CD4-positive, alpha-beta T cell treated with Interferon gamma for 1 hour (primary cell): ENCODE data around the gene CDIP1.
A peak's percentile ranks its signal among the peaks of the same experiment; 100 is the strongest.

Experiments
- DNase-seq: peaks from one replicate; pipeline ENCODE4 v3.0.0-alpha.2; 2020

Gene CDIP1

DNA sequence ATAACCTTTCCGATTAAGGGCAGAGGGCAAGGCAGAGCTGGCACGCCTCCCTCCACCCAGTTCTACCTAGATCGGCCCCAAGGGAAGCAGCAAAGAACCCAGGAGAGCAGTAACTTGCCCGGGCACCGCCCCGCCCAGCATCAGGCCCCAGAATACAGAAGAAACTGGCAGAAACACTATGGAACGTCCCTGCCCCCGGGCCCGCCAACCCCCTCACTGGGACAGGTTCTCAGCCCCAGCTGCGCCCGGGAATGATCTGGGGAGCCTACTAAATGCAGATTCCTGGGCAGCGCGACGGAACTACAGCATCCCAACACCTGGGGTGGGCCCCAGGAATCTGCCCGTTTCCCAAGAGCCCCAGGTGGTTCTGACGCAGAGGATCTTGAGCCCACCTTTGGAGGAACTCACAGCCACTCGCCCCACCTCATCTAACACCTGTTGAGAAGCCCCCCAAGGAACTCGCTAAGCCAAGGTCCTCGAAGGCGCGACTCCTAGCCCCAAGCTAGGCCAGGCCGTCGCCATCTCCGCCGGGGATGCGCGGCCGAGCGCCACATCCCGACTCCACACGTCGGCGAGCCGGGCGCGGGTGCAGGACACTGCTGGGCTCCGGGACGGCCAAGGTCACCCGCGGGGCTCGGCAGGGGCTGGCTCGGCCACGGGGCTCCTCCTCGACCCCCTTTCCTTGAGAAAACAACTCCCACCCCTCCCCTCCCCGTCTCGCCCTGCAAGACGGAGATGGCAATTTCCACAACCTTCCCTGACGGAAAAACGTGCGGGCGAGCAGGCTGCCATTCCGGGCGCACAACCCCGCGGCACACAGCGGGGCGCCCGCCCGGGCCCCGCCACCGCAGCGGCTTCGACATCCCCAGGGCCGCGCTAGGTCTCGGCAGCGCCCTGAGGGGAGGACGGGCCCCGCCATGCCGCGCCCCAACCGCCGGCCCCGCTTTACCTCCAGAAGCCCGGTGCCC, 913 bp downstream of the CDIP1 start:
- no peak for DNase-seq

DNA sequence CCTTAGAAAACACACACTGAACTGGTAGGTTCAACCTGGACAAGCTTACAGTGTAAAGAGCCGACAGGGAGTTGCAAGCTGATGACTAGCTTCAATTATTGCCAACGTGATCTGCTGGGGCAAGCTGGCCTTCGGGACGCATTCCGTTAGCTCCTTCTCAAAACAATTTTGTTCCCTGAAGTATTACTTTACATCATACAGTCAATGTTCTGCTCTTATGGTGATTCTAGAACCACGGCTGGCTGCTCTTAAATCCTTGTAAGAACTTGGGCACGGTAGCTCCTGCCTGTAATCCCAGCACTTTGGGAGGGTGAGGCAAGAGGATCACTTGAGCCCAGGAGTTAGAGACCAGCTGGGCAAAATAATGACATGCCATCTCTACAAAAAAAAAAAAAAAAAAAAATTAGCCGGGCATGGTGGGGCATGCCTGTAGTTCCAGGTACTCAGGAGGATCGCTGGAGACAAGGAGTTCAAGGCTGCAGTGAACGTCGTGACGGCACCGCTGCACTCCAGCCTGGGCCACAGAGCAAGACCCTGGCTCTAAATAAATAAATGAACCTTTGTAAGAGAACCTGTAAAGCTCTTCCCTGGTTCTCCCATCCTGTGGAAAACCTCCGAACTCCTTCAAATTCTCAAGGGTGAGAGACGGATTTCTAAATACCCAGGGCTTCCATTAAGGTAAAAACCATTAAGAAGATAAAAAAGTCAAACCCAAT, 2.0 kb downstream of the CDIP1 start:
- no peak for DNase-seq

DNA sequence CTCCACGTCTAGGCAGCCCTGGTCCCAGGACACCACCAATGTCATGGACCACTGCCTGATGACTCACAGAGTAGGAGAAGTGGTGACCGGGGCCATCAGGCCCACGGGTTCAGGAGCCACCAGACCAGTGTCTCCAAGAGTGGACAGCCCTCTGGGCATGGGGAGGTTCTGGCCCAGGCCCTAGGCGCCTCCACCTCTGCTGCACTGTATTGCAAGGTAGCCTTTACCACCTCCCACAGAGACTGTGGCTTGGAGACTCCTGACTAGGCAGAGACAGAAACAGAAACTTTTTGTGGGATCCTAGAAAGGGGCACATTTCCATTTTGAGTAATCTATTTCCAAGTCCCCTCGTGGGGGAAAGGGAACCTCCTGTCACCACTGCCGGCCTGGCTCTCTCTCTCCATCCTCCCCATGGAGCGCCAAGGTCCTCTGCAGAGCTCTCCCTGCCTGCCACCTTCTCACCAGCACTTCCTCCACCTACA, 2.9 kb downstream of the CDIP1 start:
- no peak for DNase-seq

- peak; percentile 48 for DNase-seq
These were observed 4.3 kb downstream of the CDIP1 start for GRCh38 chr16:4534151-4534790.

DNA sequence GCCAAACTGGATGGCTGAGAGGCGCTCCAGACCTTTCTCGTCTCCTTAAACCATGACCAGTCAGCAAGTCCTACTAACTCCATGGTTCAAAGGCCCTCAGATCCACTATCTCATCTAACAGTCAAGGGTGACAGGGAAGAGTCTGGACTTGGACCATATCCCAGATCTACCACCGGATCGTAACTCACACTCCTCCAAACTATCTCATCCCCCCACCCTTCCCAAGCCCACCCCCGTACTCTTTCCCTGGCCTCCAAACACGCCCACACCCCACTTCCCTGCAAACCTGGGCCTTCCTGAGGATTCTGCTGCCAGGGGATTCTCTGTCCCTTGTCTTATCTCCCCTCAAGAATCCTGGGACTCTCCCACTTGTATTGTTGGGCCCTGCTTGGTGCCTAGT, 5.1 kb downstream of the CDIP1 start:
- DNase-seq = no peak

GRCh38 chr16:4532238-4532637, 6.3 kb downstream of the CDIP1 start:
- no peak for DNase-seq

GRCh38 chr16:4531811-4532210, 6.8 kb downstream of the CDIP1 start:
- DNase-seq = no peak

DNA sequence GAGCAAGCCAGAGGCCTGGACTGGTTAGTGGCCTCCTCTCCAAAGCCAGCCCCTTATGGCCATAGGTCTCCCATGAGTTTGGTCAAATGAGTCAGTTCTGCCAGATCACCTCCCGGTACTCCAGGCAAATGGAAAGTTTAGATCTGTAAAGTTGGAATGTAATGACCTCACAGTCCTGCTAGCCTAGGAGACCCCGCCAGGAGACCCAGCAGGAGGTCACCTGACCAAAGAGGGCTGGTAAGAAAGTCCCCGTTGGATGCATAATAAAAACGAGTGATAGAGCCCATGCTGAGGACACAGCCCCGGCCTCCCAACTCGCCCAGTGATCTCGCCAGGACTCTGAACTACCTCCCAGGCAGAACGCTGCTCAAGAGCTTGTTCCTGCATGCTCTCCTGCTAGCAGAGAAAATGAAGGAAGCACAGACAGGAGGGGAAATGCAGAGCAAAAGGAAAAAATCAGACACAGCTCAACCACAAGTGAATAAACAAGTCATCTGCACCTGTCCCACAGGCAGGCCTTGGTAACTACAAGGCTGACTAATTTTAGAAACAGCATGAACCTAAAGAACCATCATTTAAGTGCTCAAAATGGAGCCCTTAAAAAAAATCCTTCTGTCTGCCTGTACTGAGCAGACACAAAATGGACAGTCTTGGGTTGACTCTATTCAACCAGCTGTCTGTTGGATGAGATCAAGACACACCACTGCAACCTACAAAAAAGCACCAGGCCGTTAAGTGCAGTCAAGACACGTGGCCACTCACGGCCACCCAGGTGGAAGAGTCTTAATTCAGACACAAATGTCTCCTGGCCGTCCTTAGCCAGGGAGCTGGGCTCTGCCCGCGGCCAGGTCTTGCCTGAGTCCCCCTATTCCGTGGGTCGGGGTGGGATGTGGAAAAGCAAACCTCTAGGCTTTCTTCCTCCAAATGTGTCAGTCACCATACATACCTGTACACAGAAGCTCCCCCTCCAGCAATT, 9.2 kb downstream of the CDIP1 start:
- DNase-seq = no peak

DNA sequence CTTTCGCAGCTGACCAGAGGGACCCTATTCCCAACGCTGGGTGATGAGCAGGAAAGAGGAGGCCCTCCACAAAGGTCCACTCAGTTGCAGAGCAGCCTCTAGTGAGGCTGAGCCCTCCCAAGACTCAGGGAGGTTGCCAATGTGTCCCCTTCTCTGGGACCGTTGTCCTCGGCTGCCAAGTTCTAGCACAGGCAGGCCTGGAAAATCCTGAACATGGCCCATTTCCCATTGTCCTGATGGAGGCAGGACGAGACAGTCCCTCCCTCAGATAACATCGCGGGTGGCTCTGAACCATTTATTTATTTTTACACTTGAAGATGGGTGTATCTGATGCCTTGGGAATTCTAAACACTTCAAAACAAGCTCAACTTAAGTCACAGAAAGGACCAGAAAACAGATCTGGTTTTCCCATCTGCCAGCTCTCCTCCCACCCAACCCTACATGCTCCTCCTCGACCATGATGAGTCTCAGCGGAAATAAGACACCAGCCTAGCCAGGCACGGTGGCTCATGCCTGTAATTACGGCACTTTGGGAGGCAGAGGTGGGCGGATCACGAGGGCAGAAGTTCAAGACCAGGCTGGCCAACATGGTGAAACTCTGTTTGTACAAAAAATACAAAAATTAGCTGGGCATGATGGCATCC, 12.8 kb downstream of the CDIP1 start:
- DNase-seq = no peak

- no peak for DNase-seq
These were observed 13.5 kb downstream of the CDIP1 start for GRCh38 chr16:4525069-4525468.

GRCh38 chr16:4524571-4524970, 14.0 kb downstream of the CDIP1 start:
- DNase-seq = no peak

DNA sequence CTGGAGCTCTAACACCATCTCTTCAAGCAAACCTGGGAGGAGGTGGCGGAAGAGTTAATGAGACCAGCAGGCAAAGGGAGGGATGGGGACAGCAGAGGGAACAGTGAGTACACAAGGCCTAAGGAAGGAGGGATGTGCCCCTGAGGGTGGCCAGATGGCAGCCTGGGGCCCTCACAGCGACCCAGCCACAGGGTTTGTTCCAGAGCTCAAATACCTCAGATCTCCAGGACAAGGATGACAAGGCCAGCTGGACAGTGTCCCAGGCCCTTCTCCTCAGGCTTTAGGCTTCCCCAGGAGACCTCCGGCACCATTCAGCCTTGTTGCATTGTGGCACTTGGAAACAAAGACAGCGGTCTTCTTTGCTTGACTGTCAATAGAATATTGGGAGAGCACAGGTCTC, 14.9 kb downstream of the CDIP1 start:
- DNase-seq = no peak

GRCh38 chr16:4522051-4522581, 16.5 kb downstream of the CDIP1 start:
- no peak for DNase-seq

DNA sequence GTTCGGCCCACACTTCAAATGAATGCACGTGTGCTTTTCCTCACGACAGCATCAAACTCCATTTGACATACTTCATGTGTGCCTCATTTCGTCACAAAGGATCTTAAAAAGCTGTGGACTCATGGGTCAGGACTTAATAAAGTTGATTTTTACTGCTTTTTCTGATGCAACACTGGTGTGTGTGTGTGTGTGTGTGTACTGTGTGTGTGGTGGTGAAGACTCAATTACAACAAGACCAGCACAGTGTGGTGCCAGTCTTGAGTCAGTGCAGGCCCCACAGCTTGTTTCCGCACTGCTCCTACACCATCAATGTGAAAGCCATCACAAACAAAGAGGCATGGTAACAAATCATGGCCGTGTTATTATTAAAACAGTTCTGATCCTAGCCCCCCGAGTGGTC, 17.7 kb downstream of the CDIP1 start:
- DNase-seq = no peak

- DNase-seq = no peak
These were observed 19.1 kb downstream of the CDIP1 start for GRCh38 chr16:4519274-4520058.

- DNase-seq = no peak
These were observed 20.5 kb downstream of the CDIP1 start for GRCh38 chr16:4517812-4518680.

DNA sequence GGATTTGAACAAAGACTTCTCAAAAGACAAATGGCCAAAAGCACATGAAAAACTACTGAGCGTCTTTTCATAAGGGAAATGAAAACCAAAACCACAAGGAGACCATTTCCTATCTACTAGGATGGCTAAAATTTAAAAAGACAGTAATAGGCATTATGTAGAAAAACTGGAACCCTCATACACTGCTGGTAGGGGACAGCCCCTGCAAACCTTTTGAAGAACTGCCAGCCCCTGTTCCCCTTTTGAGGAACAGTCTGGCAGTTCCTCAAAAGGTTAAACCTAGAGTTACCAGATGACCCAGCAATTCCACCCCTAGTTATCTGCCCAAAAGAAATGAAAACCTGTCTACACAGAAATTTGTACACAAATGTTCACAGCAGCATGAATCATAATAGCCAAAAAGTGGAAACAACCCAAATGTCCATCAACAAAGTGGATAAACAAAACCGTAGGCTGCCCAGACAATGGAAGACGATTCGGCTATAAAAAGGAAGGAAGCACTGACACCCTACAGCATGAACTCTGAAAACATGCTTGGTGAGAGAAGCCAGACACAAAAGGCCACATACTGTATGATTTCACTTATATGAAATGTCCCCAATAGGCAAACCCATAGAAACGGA, 22.9 kb downstream of the CDIP1 start:
- DNase-seq = peak; percentile 42

- DNase-seq = no peak
These were observed 24.0 kb downstream of the CDIP1 start for GRCh38 chr16:4514606-4515005.

- DNase-seq = no peak
These were observed 24.7 kb downstream of the CDIP1 start for GRCh38 chr16:4513881-4514280.
